ENCODE data around the gene PLCH1.

DNA sequence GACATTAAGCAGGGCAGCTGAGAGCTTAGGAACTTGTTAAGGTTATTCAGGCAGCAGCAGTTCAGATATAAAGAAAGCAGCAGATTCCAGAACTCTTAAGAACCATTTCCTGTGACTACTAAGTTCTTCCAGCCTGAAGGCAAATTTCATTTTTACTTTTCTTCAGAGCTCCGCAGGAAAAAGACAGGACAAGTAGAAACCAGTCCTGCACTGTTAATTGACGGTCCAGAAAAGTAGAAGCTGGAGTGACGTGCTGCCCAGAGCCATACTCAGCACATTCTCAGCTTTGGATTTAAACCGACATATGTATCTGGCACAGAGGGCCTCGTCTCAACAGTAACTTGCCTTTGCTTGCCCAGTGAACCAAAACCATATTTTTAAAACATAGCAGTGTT is 232.0 kb downstream of the PLCH1 start:
- no peak for TF ChIP-seq CTCF (IDR thresholded peaks at IDR 0.05)
- TF ChIP-seq POLR2A (IDR thresholded peaks at IDR 0.05), result no peak
